ENCODE results near the gene WWC2.

GRCh38 chr4:183326853-183327252, 227.8 kb downstream of the WWC2 start:
- TF ChIP-seq POLR2A (IDR thresholded peaks at IDR 0.05), result no peak
- TF ChIP-seq POLR2AphosphoS5 (IDR thresholded peaks at IDR 0.05), result no peak
